Stimulated activated CD8-positive, alpha-beta memory T cell treated with anti-CD3 and anti-CD28 coated beads, Interleukin-15, amount 100 ng/mL, for 1 hour (primary cell): Measurements from ENCODE around the gene HDAC9.

Source experiments
- DNase-seq: peaks from one replicate; pipeline ENCODE4 v3.0.0-alpha.2; 2020; ENCODE audit warnings: low read depth

HDAC9 gene

GRCh38 chr7:18558503-18558902, 63.0 kb downstream of the HDAC9 start:
- DNase-seq, result no peak

- DNase-seq, result no peak
Measured at GRCh38 chr7:18558910-18559309, 63.4 kb downstream of the HDAC9 start.

GRCh38 chr7:18559756-18560155, 64.2 kb downstream of the HDAC9 start:
- no peak for DNase-seq

- DNase-seq, result no peak
Measured at GRCh38 chr7:18564779-18565178, 69.2 kb downstream of the HDAC9 start.

GRCh38 chr7:18565337-18565736, 69.8 kb downstream of the HDAC9 start:
- DNase-seq, result no peak

- no peak for DNase-seq
Measured at GRCh38 chr7:18566205-18566604, 70.7 kb downstream of the HDAC9 start.

GRCh38 chr7:18566829-18567228, 71.3 kb downstream of the HDAC9 start:
- DNase-seq, result no peak

- DNase-seq, result no peak
Measured at GRCh38 chr7:18570441-18570840, 74.9 kb downstream of the HDAC9 start.

GRCh38 chr7:18570890-18571478, 75.4 kb downstream of the HDAC9 start:
- no peak for DNase-seq

GRCh38 chr7:18572154-18572553, 76.6 kb downstream of the HDAC9 start:
- no peak for DNase-seq

- no peak for DNase-seq
Measured at GRCh38 chr7:18572885-18573284, 77.3 kb downstream of the HDAC9 start.

GRCh38 chr7:18573410-18574234, 78.1 kb downstream of the HDAC9 start:
- DNase-seq, result no peak

- no peak for DNase-seq
Measured at GRCh38 chr7:18574235-18574540, 78.6 kb downstream of the HDAC9 start.

GRCh38 chr7:18574676-18575075, 79.1 kb downstream of the HDAC9 start:
- DNase-seq, result no peak

GRCh38 chr7:18575622-18576572, 80.3 kb downstream of the HDAC9 start:
- DNase-seq, result no peak

GRCh38 chr7:18577096-18577771, 81.7 kb downstream of the HDAC9 start:
- no peak for DNase-seq

- no peak for DNase-seq
Measured at GRCh38 chr7:18579698-18580097, 84.1 kb downstream of the HDAC9 start.

- no peak for DNase-seq
Measured at GRCh38 chr7:18580950-18581349, 85.4 kb downstream of the HDAC9 start.

- no peak for DNase-seq
Measured at GRCh38 chr7:18583305-18583704, 87.8 kb downstream of the HDAC9 start.

- no peak for DNase-seq
Measured at GRCh38 chr7:18590241-18590640, 94.7 kb downstream of the HDAC9 start.

- DNase-seq, result no peak
Measured at GRCh38 chr7:18590744-18591340, 95.3 kb downstream of the HDAC9 start.
